EH (cell line): ENCODE results near the gene HSPB8.
A peak's percentile ranks its signal among the peaks of the same experiment; 100 is the strongest.

Experiments used
- DNase-seq: peaks from one replicate; pipeline ENCODE4 v3.0.0-alpha.2; 2015; ENCODE audit warnings: low read depth

The HSPB8 gene

DNA sequence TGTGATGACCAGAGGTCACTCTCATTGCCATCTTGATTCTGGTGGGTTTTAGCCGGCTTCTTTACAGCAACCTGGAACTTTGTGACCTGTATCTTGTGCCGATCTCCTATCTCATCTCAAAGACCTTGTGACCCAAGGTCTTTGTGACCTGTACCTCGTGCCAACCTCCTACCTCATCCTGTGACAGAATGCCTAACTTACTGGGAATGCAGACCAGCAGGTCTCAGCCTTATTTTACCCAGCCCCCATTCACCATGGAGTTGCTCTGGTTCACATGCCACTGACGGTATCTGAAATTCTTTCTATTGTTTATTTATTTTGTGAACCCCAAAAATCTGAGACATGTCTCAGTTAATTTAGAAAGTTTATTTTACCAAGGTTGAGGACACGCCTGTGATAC is 7.4 kb upstream of the HSPB8 start:
- DNase-seq, result no peak

- no peak for DNase-seq
These were observed 6.9 kb upstream of the HSPB8 start for GRCh38 chr12:119171691-119172425.

GRCh38 chr12:119175081-119175480 is 3.6 kb upstream of the HSPB8 start:
- DNase-seq, result no peak

GRCh38 chr12:119176267-119177055 is 2.3 kb upstream of the HSPB8 start:
- peak; percentile 90 for DNase-seq

DNA sequence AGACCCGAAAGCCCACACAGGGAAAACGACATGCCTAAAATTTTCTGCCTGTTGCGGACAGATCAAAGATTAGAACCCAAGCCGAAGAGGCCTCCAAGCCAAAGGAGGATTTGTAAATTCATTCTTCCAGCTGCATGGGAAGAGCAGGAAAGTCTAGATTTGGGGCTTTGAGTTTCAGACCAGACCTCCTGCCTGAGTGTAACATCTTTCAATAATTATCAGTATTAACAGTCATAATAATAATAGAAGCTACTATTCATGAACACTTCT is 1.7 kb upstream of the HSPB8 start:
- no peak for DNase-seq

DNA sequence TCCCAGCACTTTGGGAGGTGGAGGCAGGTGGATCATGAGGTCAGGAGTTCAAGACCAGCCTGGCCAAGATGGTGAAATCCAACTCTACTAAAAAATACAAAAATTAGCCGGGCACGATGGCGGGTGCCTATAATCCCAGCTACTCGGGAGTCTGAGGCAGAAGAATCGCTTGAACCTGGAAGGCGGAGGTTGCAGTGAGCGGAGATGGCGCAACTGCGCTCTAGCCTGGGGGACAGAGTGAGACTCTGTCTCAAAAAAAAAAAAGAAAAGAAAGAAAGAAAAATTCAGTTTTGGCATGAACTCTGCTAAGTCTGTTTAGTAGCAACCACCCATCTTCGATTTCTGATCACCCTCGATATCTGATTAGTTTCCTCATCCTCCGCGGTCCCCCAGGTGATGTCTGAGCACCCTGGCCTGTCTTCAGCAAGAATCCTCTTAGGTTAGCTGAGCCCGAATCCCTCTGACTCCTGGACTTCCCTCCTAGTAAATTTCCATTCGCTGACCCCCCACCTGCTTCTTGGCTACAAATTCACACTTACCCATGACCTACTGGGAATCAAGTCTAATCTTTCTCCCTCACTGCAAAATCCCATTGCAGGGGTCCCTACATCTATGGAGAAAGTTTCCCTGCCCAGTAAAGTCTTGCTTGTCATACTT is 879 bp upstream of the HSPB8 start:
- DNase-seq, result no peak

DNA sequence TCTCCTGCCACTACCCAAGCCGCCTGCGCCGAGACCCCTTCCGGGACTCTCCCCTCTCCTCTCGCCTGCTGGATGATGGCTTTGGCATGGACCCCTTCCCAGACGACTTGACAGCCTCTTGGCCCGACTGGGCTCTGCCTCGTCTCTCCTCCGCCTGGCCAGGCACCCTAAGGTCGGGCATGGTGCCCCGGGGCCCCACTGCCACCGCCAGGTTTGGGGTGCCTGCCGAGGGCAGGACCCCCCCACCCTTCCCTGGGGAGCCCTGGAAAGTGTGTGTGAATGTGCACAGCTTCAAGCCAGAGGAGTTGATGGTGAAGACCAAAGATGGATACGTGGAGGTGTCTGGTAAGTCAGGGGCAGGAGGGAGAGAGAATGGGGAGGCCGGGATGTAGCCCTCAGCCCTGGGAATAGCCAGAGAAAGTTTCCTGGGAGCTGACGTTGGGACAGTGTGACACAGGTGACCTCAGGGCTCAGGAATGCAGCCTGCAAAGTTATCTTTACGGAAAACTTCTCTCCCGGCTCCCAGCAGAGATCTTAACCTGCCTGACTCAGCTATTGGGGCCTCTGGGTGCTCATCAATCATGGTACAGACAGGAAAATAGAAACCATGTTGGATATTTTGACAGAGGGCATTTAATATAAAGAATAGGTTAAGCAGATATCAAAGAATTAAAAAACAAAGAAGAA is 747 bp downstream of the HSPB8 start:
- peak; percentile 85 for DNase-seq

DNA sequence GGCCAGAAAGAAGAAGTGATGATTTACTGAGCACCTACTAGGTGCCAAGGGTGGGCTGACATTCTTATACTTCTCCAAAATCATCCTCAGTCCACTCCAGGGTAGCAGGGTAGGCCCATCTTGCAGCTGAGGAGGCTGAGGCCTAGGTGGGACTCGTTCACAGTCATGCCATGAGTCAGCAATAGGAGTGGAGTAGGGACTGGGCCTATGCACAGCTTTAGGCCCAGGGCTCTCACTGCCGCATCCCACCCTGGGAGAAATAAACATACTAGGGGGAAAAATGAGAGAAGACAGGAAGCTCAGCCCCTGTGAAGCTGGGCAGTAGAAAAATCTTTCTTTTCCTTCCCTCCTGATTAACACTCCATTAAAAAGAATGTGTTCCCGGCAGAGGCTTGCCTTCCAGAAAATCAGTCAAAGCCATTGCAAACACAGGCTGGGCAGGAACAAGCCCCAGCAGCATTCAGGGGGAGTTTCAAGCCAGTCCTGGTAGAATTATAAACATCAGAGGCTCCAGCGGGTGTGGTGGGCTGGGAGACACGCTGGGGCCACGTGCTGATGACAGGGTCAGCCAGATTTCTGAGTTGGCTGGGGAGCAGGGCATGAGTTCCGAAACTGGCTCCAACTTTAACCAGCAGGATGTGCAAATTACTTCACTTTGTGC is 1.8 kb downstream of the HSPB8 start:
- peak; percentile 62 for DNase-seq

DNA sequence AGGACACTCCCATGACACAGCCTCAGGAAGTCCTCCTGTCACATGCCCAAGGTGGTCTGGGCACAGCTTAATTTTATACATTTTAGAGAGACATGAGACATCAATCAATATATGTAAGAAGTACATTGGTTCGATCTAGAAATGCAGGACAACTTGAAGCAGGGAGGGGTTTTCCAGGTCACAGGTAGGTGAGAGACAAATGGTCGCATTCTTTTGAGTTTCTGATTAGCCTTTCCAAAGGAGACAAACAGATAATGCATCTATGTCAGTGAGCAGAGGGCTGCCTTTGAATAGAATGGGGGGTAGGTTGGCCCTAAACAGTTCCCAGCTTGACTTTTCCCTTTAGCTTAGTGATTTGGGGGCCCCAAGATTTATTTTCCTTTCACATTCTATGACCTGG is 2.5 kb downstream of the HSPB8 start:
- DNase-seq, result no peak

- no peak for DNase-seq
These were observed 3.2 kb downstream of the HSPB8 start for GRCh38 chr12:119181944-119182343.

DNA sequence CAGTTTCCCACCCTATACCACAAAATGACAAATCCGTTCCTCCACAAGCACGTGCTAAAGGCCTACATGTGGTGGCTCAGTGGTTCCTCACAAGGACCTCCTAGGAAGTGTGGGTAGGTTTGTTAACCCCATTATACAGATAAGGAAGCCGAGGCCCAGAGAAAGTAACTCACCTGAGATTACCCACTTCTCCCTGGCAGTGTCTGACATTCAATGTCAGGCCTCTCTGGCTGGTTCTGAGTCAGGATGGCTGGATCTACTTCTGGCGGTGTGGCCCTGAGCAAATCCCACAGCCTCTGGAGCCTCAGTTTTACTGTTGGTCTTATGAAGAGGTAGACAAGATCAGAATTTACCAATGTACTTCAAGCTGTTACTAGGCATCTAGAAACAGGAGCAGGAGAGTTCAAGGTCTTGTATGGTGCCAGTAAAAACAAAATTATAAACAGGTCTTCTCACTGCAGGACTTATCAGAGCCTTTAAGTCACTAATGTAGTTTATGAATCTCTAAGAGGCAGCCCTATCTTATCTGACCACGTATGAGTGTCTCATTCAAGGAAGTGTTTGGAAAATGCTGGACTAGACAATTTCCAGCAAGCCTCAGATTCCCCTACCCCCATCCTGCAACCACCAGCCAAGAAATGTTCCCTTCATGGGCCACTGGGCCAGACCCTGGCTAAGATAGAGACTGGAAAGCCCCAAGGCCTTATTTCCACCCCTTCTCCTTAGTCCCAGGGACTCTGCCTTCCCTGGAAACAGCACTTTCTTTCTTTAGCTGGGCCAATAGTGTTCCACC is 4.2 kb downstream of the HSPB8 start:
- peak; percentile 25 for DNase-seq

- no peak for DNase-seq
These were observed 5.4 kb downstream of the HSPB8 start for GRCh38 chr12:119183942-119184695.

DNA sequence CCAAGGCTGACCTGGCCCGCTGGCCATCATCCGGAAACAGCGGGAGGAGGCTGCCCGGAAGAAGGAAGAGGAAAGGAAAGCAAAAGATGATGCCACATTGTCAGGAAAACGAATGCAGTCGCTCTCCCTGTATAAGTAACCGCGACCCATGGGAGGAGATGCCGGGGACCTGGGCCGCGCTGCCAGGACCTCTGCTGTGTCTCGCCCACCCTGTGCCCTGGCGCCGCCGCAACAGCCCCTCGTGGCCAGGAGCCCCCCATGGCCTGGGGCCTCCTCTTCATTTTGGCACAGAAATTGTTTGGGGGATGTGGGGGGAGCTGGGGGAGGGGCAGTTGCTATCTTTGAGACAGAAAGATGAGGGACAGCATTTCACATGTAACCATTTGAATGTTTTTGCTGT is 16.5 kb downstream of the HSPB8 start:
- no peak for DNase-seq

DNA sequence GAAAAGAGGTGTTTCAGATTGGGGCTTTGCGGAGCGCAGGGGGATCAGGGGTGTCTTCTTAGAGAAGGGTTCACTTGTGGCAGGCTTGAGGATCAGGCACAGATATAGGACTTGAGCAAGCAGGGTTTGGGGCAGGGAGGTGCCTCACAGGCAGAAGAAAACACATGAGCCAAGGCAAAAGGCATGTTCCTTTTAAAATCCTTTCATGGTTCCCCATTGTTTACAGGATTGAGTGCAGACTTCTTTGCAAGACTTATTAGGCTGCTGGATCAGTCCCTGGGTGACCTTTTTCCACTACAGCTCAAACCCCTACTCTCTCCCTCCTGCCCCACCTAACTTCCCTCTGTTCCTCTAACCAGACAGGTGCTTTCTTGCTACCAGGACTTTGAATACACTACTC is 19.7 kb downstream of the HSPB8 start:
- no peak for DNase-seq

GRCh38 chr12:119200601-119201000 is 21.9 kb downstream of the HSPB8 start:
- DNase-seq, result no peak

- DNase-seq, result no peak
These were observed 23.2 kb downstream of the HSPB8 start for GRCh38 chr12:119201789-119202543.

GRCh38 chr12:119202544-119202943 is 23.8 kb downstream of the HSPB8 start:
- no peak for DNase-seq

- DNase-seq, result no peak
These were observed 25.4 kb downstream of the HSPB8 start for GRCh38 chr12:119204131-119204530.

- DNase-seq, result no peak
These were observed 26.0 kb downstream of the HSPB8 start for GRCh38 chr12:119204671-119205285.
